Loucy (cell line): Measurements from ENCODE around the gene TRAPPC6A.
A peak's percentile ranks its signal among the peaks of the same experiment; 100 is the strongest.

Experiments
- H2AFZ ChIP-seq: fragments of 200-600 bp; sonication (generic); 2 replicates; pipeline ENCODE4 v1.6.0; 2016; ENCODE audit warnings: antibody characterized with exemption, mild to moderate bottlenecking, low read length, moderate library complexity
- H3F3A ChIP-seq: fragments of 200-600 bp; 2 replicates; pipeline ENCODE4 v1.6.0; 2016; ENCODE audit warnings: antibody characterized with exemption, low read depth, mild to moderate bottlenecking
- H3K27me3 ChIP-seq: fragments of 200-600 bp; sonication (generic); 2 replicates; pipeline ENCODE4 v1.6.1; 2014; ENCODE audit warnings: low read length, mild to moderate bottlenecking; ENCODE audit not compliant: insufficient read depth, poor library complexity, severe bottlenecking
- H3K36me3 ChIP-seq: fragments of 200-600 bp; sonication (generic); 2 replicates; pipeline ENCODE4 v1.6.1; 2016; ENCODE audit warnings: low read length; ENCODE audit not compliant: insufficient read depth
- H3K4me1 ChIP-seq: fragments of 200-600 bp; sonication (generic); 2 replicates; pipeline ENCODE4 v1.5.1; 2014; ENCODE audit warnings: low read length, mild to moderate bottlenecking; ENCODE audit not compliant: insufficient read depth, poor library complexity, severe bottlenecking
- H3K4me2 ChIP-seq: fragments of 200-600 bp; sonication (generic); 2 replicates; pipeline ENCODE4 v1.6.0; 2014; ENCODE audit warnings: antibody characterized with exemption, low read length, low read depth, mild to moderate bottlenecking; ENCODE audit not compliant: poor library complexity, severe bottlenecking
- H3K4me3 ChIP-seq: fragments of 200-600 bp; sonication (generic); 2 replicates; pipeline ENCODE4 v1.5.1; 2014; ENCODE audit warnings: low read length, mild to moderate bottlenecking, mixed read lengths; ENCODE audit not compliant: poor library complexity, severe bottlenecking
- H3K79me2 ChIP-seq: fragments of 200-600 bp; sonication (generic); 2 replicates; pipeline ENCODE4 v1.6.1; 2014; ENCODE audit warnings: low read length; ENCODE audit not compliant: insufficient read depth
- H3K9ac ChIP-seq: fragments of 200-600 bp; sonication (generic); 2 replicates; pipeline ENCODE4 v1.6.0; 2014; ENCODE audit warnings: mild to moderate bottlenecking, low read depth, low read length, moderate library complexity; ENCODE audit not compliant: poor library complexity, severe bottlenecking
- H3K9me2 ChIP-seq: fragments of 200-600 bp; sonication (generic); replicated peaks from 2 replicates; pipeline ENCODE4 v1.6.1; 2016; ENCODE audit warnings: low read depth, low read length, mixed read lengths
- H3K9me3 ChIP-seq: fragments of 200-600 bp; sonication (generic); 2 replicates; pipeline ENCODE4 v1.6.1; 2014; ENCODE audit warnings: mild to moderate bottlenecking, antibody characterized with exemption, low read length, low read depth; ENCODE audit not compliant: insufficient read depth
- H4K20me1 ChIP-seq: fragments of 200-600 bp; sonication (generic); 2 replicates; pipeline ENCODE4 v1.6.0; 2014; ENCODE audit warnings: antibody characterized with exemption, low read length, mild to moderate bottlenecking; ENCODE audit not compliant: insufficient read depth, poor library complexity, severe bottlenecking
- EZH2phosphoT487 ChIP-seq: fragments of 200-600 bp; IDR thresholded peaks from 2 replicates; pipeline ENCODE4 v1.6.1; 2018; ENCODE audit warnings: antibody characterized with exemption, mild to moderate bottlenecking, moderate library complexity, borderline replicate concordance
- TF ChIP-seq, protein P1 (sequence below): fragments of 200-600 bp; sonication (generic); conservative IDR thresholded peaks from 2 replicates; pipeline ENCODE4 v1.5.1; 2014; ENCODE audit warnings: mild to moderate bottlenecking, antibody characterized with exemption, low read length

Gene TRAPPC6A

DNA sequence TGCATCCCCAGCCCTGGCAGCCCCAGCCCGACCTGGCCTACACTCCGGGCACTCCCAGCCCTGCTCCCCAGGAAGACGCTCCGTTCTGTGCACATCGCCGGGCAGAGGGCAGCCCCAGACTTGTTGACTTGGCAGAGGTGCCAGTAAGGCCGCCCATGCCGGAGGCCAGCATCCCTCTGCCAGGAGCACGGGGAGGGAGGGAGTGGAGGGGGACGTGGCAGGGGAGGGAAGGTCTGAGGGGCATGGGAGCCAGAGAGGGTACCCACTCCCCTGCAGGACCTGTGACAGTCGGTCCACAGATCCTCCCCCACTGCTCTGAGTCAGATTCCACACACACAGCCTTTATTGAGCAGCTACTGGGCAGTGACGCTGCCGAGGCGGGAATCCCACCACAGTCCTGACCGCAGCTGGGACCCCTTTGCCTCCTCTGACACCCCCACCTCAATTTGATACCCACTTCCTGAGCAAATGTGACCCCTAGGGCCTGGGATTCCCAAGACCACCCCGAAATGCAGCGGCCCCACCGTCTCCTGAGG is 15.4 kb downstream of the TRAPPC6A start:
- no peaks in the 10 kb centered on the region for H3K27me3 ChIP-seq
- no peaks in the 10 kb centered on the region for H3K79me2 ChIP-seq
- no peak overlapping the region for H2AFZ ChIP-seq
- H4K20me1 ChIP-seq = no peaks in the 10 kb centered on the region
- H3K36me3 ChIP-seq = no peaks in the 10 kb centered on the region
- TF ChIP-seq EZH2phosphoT487 = no peak
- TF ChIP-seq, protein P1, sequence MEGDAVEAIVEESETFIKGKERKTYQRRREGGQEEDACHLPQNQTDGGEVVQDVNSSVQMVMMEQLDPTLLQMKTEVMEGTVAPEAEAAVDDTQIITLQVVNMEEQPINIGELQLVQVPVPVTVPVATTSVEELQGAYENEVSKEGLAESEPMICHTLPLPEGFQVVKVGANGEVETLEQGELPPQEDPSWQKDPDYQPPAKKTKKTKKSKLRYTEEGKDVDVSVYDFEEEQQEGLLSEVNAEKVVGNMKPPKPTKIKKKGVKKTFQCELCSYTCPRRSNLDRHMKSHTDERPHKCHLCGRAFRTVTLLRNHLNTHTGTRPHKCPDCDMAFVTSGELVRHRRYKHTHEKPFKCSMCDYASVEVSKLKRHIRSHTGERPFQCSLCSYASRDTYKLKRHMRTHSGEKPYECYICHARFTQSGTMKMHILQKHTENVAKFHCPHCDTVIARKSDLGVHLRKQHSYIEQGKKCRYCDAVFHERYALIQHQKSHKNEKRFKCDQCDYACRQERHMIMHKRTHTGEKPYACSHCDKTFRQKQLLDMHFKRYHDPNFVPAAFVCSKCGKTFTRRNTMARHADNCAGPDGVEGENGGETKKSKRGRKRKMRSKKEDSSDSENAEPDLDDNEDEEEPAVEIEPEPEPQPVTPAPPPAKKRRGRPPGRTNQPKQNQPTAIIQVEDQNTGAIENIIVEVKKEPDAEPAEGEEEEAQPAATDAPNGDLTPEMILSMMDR = no peak
- no peak overlapping the region for H3K4me3 ChIP-seq
- no peak overlapping the region for H3K9ac ChIP-seq
- H3K4me2 ChIP-seq = no peak overlapping the region
- no peaks in the 10 kb centered on the region for H3F3A ChIP-seq
- H3K9me3 ChIP-seq = no peaks in the 10 kb centered on the region
- H3K4me1 ChIP-seq = no peaks in the 10 kb centered on the region
- H3K9me2 ChIP-seq = no peaks in the 10 kb centered on the region

DNA sequence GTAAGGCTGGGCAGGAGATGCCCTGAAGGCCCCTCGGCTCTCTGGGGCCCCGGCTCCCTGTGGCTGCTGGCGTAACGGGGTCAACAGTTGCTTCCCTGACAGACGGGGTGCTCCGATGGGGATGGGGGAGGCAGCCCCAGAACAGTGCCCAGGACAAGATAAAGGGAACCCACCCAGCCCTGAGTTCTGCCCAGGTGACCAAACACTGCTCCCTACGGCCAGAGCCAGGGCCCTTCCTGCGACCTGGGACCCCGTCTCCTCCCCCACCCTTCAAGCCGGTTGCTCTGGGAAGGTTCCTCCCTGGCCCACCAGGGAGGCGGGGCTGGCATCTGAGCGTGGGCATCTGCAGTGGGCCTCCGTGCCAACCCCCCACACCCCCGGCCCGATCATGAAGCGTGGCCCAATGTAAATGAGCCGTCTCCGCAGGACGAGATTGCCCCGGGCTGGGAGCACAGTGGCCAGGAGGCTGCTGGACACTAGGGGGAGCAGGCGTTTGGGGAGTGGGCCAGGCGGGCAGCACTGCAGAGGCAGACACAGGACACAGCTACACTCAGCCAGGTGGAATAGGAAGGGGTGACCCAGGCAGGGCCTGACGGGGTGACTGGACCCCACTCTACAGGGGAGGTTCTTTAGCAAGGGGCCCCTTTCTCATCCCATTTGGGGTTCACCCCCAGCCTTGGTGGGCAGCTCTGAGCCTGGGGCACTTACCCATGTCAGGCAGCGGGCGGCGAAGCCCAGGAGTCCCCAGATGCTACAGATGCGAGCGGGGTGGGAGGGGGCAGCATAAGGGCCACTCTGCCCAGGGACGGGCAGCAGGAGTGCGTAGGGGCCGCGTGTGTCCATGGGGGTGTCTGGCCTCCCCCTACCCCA is 16.1 kb downstream of the TRAPPC6A start:
- Histone ChIP-seq H3K79me2 (no peaks in the 10 kb centered on the region), H3K4me2 (no peak overlapping the region), H2AFZ (no peak overlapping the region), H3F3A (no peaks in the 10 kb centered on the region), H3K4me3 (no peak overlapping the region), H3K4me1 (no peaks in the 10 kb centered on the region), H3K9me3 (no peaks in the 10 kb centered on the region), H3K9me2 (no peaks in the 10 kb centered on the region), H3K36me3 (no peaks in the 10 kb centered on the region), H3K27me3 (no peaks in the 10 kb centered on the region), H3K9ac (no peak overlapping the region), H4K20me1 (no peaks in the 10 kb centered on the region)
- no peak for TF ChIP-seq EZH2phosphoT487
- TF ChIP-seq, protein P1 = peak; percentile 45; the same call in 1 of the 2 replicates

DNA sequence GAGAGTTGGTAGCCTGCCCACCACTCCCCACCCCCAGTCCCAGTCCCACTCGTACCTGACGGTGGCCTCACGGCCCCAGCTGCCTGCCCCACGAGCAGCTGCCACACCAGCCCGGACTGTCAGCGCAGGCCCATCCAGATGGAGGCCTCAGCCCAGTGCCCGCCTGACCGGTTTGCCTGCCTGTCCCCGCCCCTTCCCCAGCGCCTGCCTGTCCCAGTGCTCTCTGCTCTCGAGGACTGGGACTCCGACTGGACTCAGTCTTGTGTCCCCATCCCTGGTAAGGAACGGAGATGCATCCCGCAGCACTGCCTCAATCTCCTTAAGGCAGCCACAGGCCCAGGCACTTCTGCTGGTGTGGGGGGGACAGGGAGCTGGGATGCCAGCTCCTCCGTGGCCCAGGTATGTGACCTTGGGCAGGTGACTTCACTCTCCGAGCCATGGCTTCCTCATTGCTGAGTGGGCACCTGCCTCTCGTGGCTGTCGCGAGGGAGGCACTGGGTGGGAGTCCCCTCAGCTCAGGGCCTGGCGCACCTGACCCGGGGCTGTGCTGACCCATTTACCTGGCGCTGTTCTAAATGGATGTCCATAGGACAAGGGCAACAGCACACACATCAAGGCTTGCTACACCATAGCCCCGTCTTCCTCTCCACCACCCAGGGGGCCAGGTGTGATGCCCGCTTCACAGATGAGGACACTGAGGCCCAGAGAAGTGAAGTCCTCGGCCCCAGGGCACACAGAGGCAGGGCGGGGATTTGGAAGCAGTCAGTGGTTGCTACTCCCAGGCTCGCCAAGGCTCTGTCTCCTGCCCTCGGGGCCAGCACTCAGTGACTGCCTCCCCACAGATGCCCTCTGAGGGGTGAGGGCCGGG is 16.9 kb downstream of the TRAPPC6A start, which contains the start of gene NKPD1:
TSS of gene NKPD1 (minus strand) at position 113 of the 868 bp plus-strand sequence. CDS start 832 bp downstream, outside the sequence.
- Histone ChIP-seq H3K79me2 (no peaks in the 10 kb centered on the region), H3K4me1 (no peaks in the 10 kb centered on the region), H2AFZ (no peak within 1 kb of the TSS), H4K20me1 (no peaks in the 10 kb centered on the region), H3K9ac (no peak within 1 kb of the TSS), H3K9me2 (no peaks in the 10 kb centered on the region), H3K4me3 (no peak within 1 kb of the TSS), H3K27me3 (no peaks in the 10 kb centered on the region), H3K9me3 (no peaks in the 10 kb centered on the region), H3F3A (no peaks in the 10 kb centered on the region), H3K36me3 (no peaks in the 10 kb centered on the region), H3K4me2 (no peak within 1 kb of the TSS)
- no peak for TF ChIP-seq EZH2phosphoT487
